Measurements from ENCODE around the gene TKT.

Gene TKT

GRCh38 chr3:53243165-53243564 is 12.7 kb downstream of the TKT start:
- Histone ChIP-seq H3K36me3 (ENCODE audit: insufficient read depth, low read length) (peaks cover 69% of the 10 kb centered on the region), H3K27ac (ENCODE audit: low read depth, low read length, poor library complexity, severe bottlenecking) (no peak overlapping the region), H3K9ac (ENCODE audit: low read length) (no peak overlapping the region), H3K9me3 (ENCODE audit: low read length) (no peaks in the 10 kb centered on the region), H4K20me1 (ENCODE audit: insufficient read depth, low read length) (no peaks in the 10 kb centered on the region), H3K4me3 (ENCODE audit: low read depth, low read length, poor library complexity, severe bottlenecking) (no peak overlapping the region), H2AFZ (ENCODE audit: low read length) (no peak overlapping the region), H3K27me3 (ENCODE audit: insufficient read depth, low read length) (no peaks in the 10 kb centered on the region), H3K4me2 (ENCODE audit: low read length) (no peak overlapping the region), H3F3A (ENCODE audit: insufficient read depth, low read length) (no peaks in the 10 kb centered on the region), H3K9me2 (ENCODE audit: low read depth, low read length) (no peaks in the 10 kb centered on the region), H3K4me1 (ENCODE audit: insufficient read depth, low read length, severe bottlenecking) (peaks cover 6% of the 10 kb centered on the region), H3K79me2 (ENCODE audit: insufficient read depth, low read length) (peaks cover 58% of the 10 kb centered on the region)
- TF ChIP-seq EZH2 (IDR thresholded peaks at IDR 0.05; ENCODE audit: borderline replicate concordance, low read length), result no peak
- TF ChIP-seq CTCF (IDR thresholded peaks at IDR 0.05; ENCODE audit: low read length), result no peak

GRCh38 chr3:53242642-53243041 is 13.2 kb downstream of the TKT start:
- H3K36me3 ChIP-seq (ENCODE audit: insufficient read depth, low read length), result peaks cover 73% of the 10 kb centered on the region

GRCh38 chr3:53242155-53242554 is 13.7 kb downstream of the TKT start:
- no peak overlapping the region for H2AFZ ChIP-seq (ENCODE audit: low read length)
- H3K4me2 ChIP-seq (ENCODE audit: low read length), result no peak overlapping the region
- H3K36me3 ChIP-seq (ENCODE audit: insufficient read depth, low read length), result peaks cover 73% of the 10 kb centered on the region
- H3F3A ChIP-seq (ENCODE audit: insufficient read depth, low read length), result no peaks in the 10 kb centered on the region
- no peak overlapping the region for H3K27ac ChIP-seq (ENCODE audit: low read depth, low read length, poor library complexity, severe bottlenecking)
- peaks cover 48% of the 10 kb centered on the region for H3K79me2 ChIP-seq (ENCODE audit: insufficient read depth, low read length)
- no peaks in the 10 kb centered on the region for H3K9me2 ChIP-seq (ENCODE audit: low read depth, low read length)
- H4K20me1 ChIP-seq (ENCODE audit: insufficient read depth, low read length), result no peaks in the 10 kb centered on the region
- no peak overlapping the region for H3K9ac ChIP-seq (ENCODE audit: low read length)
- no peak overlapping the region for H3K4me3 ChIP-seq (ENCODE audit: low read depth, low read length, poor library complexity, severe bottlenecking)
- no peak for TF ChIP-seq EZH2 (IDR thresholded peaks at IDR 0.05; ENCODE audit: borderline replicate concordance, low read length)
- TF ChIP-seq CTCF (IDR thresholded peaks at IDR 0.05; ENCODE audit: low read length), result no peak
- H3K9me3 ChIP-seq (ENCODE audit: low read length), result no peaks in the 10 kb centered on the region
- no peaks in the 10 kb centered on the region for H3K4me1 ChIP-seq (ENCODE audit: insufficient read depth, low read length, severe bottlenecking)
- no peaks in the 10 kb centered on the region for H3K27me3 ChIP-seq (ENCODE audit: insufficient read depth, low read length)

More at GRCh38 chr3:53242642-53243041, 13.2 kb downstream of the TKT start:
- H3K27ac ChIP-seq (ENCODE audit: low read depth, low read length, poor library complexity, severe bottlenecking), result no peak overlapping the region
- H3F3A ChIP-seq (ENCODE audit: insufficient read depth, low read length), result no peaks in the 10 kb centered on the region
- H3K9ac ChIP-seq (ENCODE audit: low read length), result no peak overlapping the region
- H4K20me1 ChIP-seq (ENCODE audit: insufficient read depth, low read length), result no peaks in the 10 kb centered on the region
- H2AFZ ChIP-seq (ENCODE audit: low read length), result no peak overlapping the region
- TF ChIP-seq EZH2 (IDR thresholded peaks at IDR 0.05; ENCODE audit: borderline replicate concordance, low read length) (no peak), CTCF (IDR thresholded peaks at IDR 0.05; ENCODE audit: low read length) (no peak)
- H3K4me3 ChIP-seq (ENCODE audit: low read depth, low read length, poor library complexity, severe bottlenecking), result no peak overlapping the region
- no peak overlapping the region for H3K4me2 ChIP-seq (ENCODE audit: low read length)
- H3K9me3 ChIP-seq (ENCODE audit: low read length), result no peaks in the 10 kb centered on the region
- H3K4me1 ChIP-seq (ENCODE audit: insufficient read depth, low read length, severe bottlenecking), result peaks cover under 1% of the 10 kb centered on the region
- H3K79me2 ChIP-seq (ENCODE audit: insufficient read depth, low read length), result peaks cover 53% of the 10 kb centered on the region
- no peaks in the 10 kb centered on the region for H3K9me2 ChIP-seq (ENCODE audit: low read depth, low read length)
- no peaks in the 10 kb centered on the region for H3K27me3 ChIP-seq (ENCODE audit: insufficient read depth, low read length)
